Kidney glomerular epithelial cell (primary cell): Measurements from ENCODE around the gene SAMD14.

Experiments used
- DNase-seq: peaks from one replicate; lab custom pipeline; 2025; lab: John Stamatoyannopoulos, UW

The SAMD14 gene

DNA sequence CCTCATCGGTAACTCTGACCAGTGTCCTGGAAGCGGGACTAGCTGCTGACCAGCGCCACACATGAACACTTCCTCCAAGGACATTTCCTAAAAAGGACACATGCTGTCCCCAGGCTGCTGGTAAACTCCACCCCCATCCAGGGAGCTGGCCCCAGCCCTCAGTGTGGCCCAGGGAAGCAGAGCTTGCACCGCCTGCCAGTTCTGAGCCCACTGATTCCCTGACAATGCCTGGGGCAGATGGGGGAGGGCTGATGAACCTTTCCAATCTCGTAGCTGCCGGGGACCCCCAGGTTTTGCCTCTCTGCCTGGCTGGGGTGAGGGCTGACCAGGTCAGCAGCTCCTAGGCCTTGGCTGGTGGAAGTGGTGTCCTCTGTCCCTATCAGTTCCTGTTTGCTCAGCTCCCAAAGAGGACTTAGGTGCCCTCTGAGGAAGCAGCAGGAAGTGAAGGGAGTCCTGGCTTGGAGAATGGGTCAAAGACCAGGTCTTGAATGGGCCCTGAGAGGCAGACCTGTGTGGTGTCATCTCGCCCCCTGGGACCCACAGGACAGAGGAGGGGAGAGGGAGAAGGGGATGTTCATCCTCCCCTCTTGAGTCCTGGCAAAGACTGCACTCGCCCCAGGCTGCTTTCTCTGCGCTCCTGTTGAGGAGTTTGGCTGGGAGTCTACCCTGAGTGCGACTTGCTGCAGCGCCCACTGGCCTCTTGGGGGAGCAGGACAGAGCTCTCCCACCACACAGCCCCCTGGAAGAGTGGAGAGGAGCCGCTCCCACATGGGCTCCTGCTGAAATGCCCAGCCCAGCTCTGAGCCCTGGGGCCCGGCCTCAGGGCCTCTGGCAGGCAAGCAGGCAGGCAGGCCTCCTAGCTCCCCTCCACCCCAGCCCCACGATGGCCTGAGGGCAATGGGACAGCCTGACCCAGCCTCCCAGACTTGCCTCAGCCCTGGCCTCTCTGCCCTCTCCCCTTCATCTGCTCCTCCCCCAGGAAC, 18.0 kb downstream of the SAMD14 start:
- DNase-seq = no peak

DNA sequence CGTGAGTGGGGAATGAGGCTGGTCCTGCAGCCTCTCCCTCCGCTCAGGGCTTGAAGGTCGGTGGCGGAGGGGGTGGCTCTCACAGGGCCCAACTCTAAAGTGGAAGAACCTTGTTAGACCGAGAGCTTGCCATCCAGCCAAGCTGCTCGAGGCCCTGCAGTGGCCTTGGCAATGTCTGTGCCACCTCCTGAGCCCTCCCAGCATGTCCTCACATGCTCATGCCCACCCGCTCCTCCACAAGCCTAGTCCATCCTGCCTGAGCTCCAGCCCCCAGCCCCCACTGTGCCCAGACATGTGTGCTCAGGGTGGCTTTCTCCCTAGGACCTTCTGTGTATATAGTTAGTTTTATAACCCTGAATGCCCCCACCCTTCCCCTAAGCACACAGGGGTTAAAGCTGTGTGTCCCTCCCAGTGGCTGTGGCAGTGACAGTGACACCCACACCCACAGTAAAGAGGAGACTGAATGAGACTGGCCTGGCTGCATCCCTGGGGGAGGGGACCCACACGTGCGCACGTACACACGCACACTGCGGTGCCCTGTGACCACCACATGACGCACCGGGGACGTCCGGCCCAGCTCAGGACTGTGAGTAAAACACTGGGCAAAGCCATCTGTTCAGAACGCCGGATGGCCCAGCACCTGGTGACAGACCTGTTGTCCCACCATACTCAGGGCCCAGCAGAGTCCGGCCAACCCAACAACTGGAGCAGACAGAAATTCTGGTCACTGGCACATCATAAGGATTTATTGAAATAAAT, 19.2 kb downstream of the SAMD14 start:
- DNase-seq = no peak

GRCh38 chr17:50109785-50110184, 20.2 kb downstream of the SAMD14 start:
- DNase-seq = no peak

DNA sequence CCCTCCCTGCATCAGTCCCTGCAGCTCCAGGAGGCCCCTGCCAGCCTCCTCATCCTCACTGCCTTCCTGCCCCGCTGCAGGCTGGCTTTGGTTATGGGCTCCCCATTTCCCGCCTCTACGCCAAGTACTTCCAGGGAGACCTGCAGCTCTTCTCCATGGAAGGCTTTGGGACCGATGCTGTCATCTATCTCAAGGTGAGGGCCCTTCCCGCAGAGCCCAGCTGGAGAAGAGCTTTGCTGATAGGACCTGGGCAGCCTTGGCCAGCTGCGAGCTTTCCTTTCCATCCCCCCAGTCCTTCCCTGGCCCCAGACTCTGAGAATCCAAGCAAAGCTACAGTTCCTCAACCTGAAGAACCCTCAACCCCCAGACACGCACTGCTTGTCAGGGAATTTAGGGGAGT, 20.8 kb downstream of the SAMD14 start:
- DNase-seq = no peak

- no peak for DNase-seq
These were observed 21.4 kb downstream of the SAMD14 start for GRCh38 chr17:50108556-50108955.

GRCh38 chr17:50107790-50108414, 22.1 kb downstream of the SAMD14 start:
- no peak for DNase-seq

GRCh38 chr17:50106393-50107131, 23.4 kb downstream of the SAMD14 start:
- DNase-seq = no peak

GRCh38 chr17:50105811-50106210, 24.1 kb downstream of the SAMD14 start:
- DNase-seq = no peak

GRCh38 chr17:50103941-50104340, 26.0 kb downstream of the SAMD14 start:
- no peak for DNase-seq

DNA sequence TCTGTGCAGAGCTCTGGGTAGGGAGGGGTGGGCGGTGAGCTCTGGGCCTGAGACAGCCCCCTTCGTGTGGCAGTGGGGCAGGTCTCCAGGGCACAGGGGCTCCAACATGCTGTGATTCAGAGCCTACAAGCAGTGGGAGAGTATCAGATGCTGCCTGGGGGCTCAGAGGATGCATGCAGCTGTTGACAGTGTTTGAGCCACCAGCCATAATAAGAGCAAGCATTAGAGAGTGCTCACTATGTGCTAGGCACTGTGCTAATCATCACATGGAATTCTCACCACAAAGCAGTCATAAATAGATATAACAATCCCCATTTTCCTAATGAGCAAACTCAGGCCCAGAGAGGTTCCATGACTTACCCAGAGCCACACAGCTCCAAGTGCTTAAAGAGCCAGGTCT, 26.7 kb downstream of the SAMD14 start:
- no peak for DNase-seq

DNA sequence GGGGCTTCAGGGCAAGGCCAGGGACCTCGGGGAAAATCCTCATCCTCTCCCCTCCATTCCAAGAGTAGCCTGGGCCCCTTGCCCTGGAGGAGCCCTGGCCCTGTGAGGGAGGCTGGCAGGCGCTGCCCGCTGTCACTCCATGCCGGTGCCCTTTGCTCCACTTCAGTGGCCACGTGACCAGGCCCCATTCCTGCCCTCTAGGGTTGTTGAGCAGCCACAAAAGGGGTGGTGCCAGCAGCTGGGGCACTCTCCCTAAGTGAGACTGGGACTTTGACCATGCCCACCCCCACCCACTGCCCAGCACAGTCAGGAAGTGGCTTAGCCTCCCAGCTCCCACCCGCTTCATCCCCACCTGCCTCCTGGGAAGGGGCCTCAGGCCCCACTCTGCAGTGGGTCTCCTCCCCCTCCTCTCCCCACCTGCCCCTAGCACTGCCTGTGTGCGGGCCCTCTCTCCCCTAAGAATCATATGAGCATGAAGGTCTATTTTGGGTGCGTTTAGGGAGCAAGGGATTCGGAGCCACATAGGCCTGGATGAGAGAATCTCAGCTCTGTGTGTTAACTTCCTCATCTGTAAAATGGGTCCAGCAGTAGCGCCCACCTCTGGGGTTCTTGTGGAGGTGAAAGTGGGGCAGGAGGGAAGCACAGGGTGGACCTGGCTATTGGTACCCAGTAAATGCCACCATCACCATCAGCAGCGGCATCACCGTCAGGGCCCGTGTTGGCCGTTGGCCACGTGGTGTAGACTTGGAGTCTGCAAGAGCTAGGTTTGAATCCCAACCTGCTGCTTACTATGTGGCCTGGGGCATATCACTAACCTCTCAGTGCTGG, 27.6 kb downstream of the SAMD14 start:
- no peak for DNase-seq

GRCh38 chr17:50101346-50102163, 28.4 kb downstream of the SAMD14 start:
- DNase-seq = peak; percentile 29

GRCh38 chr17:50100921-50101345, 29.0 kb downstream of the SAMD14 start:
- peak; percentile 41 for DNase-seq

GRCh38 chr17:50100480-50100883, 29.5 kb downstream of the SAMD14 start:
- peak; percentile 41 for DNase-seq

DNA sequence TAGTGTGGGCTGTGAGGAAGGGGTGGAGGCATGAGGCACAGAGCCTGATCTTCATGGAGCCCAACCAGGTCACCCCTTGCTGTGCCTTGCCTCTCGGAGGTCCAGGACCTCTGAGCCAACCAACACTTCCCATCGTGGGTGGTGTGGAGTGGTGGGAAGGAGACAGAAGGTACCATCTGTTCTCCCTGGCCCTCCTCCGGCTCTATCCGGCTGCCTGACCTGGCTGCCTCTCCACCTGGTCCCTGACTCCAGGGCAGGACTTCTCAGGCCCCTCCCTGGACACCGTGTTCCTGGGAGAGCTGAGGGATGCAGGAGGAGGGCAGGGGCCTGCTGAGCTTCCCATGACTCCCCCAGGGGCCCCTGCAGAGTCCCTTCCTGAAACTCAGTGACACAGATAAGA, 31.0 kb downstream of the SAMD14 start:
- no peak for DNase-seq

- no peak for DNase-seq
These were observed 31.4 kb downstream of the SAMD14 start for GRCh38 chr17:50098583-50098982.

DNA sequence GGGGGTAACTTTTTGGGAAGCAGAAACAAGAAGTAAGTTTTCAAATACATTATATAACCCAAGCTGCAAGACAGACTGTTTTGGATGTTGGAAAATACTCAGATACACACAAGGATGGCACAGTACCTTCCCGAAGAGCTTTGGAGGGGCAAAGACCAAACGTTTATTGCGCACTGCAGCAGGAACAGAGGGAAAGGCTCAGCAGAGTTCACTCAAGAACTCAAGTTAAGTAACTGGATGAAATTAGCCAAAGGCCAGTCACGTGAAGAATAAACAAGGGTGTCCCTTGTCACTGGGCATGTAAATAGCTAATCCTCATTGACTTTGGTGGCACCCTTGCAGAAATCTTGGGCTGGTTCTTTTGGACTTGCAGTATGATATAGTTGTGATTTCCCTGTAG, 32.0 kb downstream of the SAMD14 start:
- DNase-seq = no peak

DNA sequence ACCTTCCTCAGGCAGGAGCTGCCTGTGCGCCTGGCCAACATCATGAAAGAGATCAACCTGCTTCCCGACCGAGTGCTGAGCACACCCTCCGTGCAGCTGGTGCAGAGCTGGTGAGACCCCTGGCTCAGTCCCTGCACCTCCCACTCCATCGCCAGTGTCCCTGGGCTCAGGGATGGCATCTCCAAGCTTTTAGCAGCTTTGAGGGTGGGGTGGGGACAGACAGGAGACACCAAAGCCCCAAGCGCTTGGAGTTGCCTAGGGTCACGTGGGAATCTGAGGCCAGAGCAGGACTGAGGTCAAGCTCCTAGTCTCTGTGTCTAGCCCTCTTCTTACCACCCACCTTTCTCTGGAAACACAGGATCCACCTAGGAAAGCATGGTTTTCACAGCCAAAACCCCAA, 32.5 kb downstream of the SAMD14 start:
- DNase-seq = no peak

- no peak for DNase-seq
These were observed 33.2 kb downstream of the SAMD14 start for GRCh38 chr17:50096758-50097157.

- no peak for DNase-seq
These were observed 33.9 kb downstream of the SAMD14 start for GRCh38 chr17:50096092-50096491.
